Adrenal gland (tissue), 12 donors: ENCODE data around the gene CACYBP. TPM values are rescaled to one million over a fixed set of nuclear protein-coding genes. Genes with fewer than 3 reads are reported as not detected.

Source experiments
- DNase-seq, 7 donors: peaks; one replicate each; pipeline ENCODE4 v3.0.0-alpha.2; 2019 to 2020
- H3K27ac ChIP-seq, 5 donors: fragments of 200-600 bp; sonication (generic) in 4 of 5; 1 replicate in 3 of 5; 2 replicates in 2 of 5; pipeline versions ENCODE4 v1.5.1 to v1.8.0; 2016 to 2020; ENCODE audit warnings: mild to moderate bottlenecking in 1 of 5
- H3K27me3 ChIP-seq: fragments of 200-600 bp; 2 replicates; pipeline ENCODE4 v1.8.0; 2021
- H3K36me3 ChIP-seq, 2 donors: fragments of 200-600 bp; replicated peaks in 1 of 2; 1 replicate in 1 of 2; 2 replicates in 1 of 2; pipeline versions ENCODE4 v1.5.1 to v1.8.0; 2018 to 2022
- H3K4me1 ChIP-seq, 2 donors: fragments of 200-600 bp; replicated peaks in 1 of 2; 1 replicate in 1 of 2; 2 replicates in 1 of 2; pipeline versions ENCODE4 v1.5.1 to v1.8.0; 2018 to 2021
- H3K4me3 ChIP-seq, 4 donors: fragments of 200-600 bp; sonication (generic) in 3 of 4; one replicate each; pipeline ENCODE4 v1.5.1; 2016 to 2018
- H3K9me3 ChIP-seq, 3 donors: fragments of 200-600 bp; sonication (generic) in 1 of 3; replicated peaks in 1 of 3; 1 replicate in 2 of 3; 2 replicates in 1 of 3; pipeline versions ENCODE4 v1.5.1 to v1.8.0; 2016 to 2021
- POLR2A ChIP-seq, 2 donors: fragments of 450-650 bp; IDR thresholded peaks; one replicate each; pipeline ENCODE4 v1.6.1; 2017; ENCODE audit warnings: antibody characterized with exemption in 2 of 2, mild to moderate bottlenecking in 2 of 2, moderate library complexity in 1 of 2
- WGBS, 4 donors: extraction: QIAGEN DNeasy Blood & Tissue Kit in 2 of 4; methylation state at CpG; one replicate each; pipeline versions ENCODE4 v1.1.5 to v1.1.7; 2013 to 2017; 5-methylcytosine and 5-hydroxymethylcytosine counted together
- intact Hi-C, 2 donors: fragments of 100-400 bp; cut with DNase I; formaldehyde crosslinking; loops; one replicate each; pipeline versions ENCODE4 v1.14.1 to v1.15.0; 2022 to 2023
- polyA plus RNA-seq, 3 donors: library from polyadenylated mRNA; stranded (reverse); fragments of 200-250 nt in 2 of 3; fragments of 350-450 nt in 1 of 3; fragmentation: Illumina TruSeq in 1 of 3; extraction: RNeasy Lipid Tissue Mini Kit (QIAGEN cat#74804) in 1 of 3; gene quantifications; one replicate each; pipeline ENCODE4 v1.2.3, GENCODE V29; 2013 to 2014
- total RNA-seq, 9 donors: library from RNA; depleted of rRNA in 4 of 9; stranded (reverse); fragments of >200 nt in 4 of 9; fragments of 120-200 nt in 1 of 9; fragmentation: NEBNext Ultra II Directional in 1 of 9; extraction: Animal tissue kit (Norgen Biotek cat#: 25700) in 1 of 9; gene quantifications; one replicate each; pipeline versions ENCODE4 v1.1.0 to v1.2.4, GENCODE V29; 2013 to 2023
- TF ChIP-seq, protein P1 (sequence below), 6 experiments: fragments of 450-650 bp in 4 of 6; fragments of 200-600 bp in 2 of 6; sonication (generic) in 1 of 6; IDR thresholded peaks; 1 replicate in 5 of 6; 2 replicates in 1 of 6; pipeline versions ENCODE4 v1.5.1 to v1.8.0; 2016 to 2021; ENCODE audit warnings: antibody characterized with exemption in 6 of 6, mild to moderate bottlenecking in 2 of 6, moderate library complexity in 1 of 6
- donor health status: healthy with polysubstance abuse.
- donor health status: Bipolar disorder and iron deficiency.
- donor health status: DM: yes; HTN: yes; CAD: no.
- donor health status: DM: no; HTN: no; CAD: no.
- donor health status: DM: no; HTN: no; CAD: no.
- donor health status: DM: yes; HTN: yes; CAD: no.

CACYBP gene
- total and polyA plus RNA-seq, 12 donors = 18.7 to 244 (median 60.0) TPM

DNA sequence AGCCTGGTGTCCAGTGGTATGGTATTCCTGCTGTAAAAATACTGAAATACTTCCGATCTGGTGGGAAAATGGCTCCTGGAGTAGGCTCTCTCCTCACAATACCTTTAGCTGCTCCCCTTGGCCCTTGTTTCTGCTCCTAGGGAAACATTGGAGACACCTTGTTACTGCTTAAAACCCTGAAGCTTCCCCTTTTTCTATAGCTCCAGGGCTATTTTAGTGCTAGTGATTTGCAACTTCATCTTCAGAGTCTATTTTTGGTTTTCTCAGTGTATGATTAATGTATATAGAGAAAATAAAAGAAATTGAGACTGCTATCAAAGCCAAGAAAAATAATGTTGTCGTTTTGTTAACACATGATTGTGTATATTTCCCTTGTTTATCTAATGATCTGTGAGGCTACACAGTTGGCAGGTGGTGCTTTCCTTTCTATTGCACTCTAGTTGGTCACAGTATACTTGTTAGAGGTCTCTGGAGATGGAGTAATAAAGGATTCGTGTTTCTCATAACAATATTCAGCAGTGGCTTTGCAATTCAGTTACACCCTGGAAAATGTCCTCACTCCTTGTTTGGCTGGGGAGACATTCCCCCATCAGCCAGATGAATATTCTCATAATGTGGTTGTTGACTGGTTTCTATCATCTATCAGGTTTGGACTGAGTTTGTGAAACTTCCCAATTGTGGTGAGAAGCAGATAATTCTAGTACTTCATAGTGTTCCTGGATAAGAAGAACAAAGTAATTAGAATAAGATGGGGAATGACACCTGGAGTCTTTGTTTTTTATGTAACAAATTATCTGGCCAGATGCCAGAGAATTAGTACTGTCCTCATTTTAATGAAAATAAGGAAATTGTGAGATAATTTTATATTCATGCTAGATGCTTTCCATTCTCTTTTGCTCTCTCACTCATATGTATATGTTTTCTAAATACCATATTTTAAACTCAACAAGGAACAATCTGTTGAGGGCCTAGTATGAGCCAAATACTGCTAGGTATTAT is 44.8 kb upstream of the CACYBP start:
- peak overlapping the region in 1 of 5 donors; percentile 58 for H3K27ac ChIP-seq
- H3K4me1 ChIP-seq = peaks cover 4 to 31% of the 10 kb centered on the region in 2 donors
- H3K9me3 ChIP-seq = no peaks in the 10 kb centered on the region
- no peaks in the 10 kb centered on the region for H3K27me3 ChIP-seq
- intact Hi-C loops = no loop called here
- 59 to 68% (median 62%) methylated on average over 3 of the region's 3 CpGs for WGBS, 4 donors
- H3K4me3 ChIP-seq = no peak overlapping the region
- DNase-seq = no peak
- TF ChIP-seq POLR2A (IDR thresholded peaks at IDR 0.05) = no peak
- TF ChIP-seq, protein P1, sequence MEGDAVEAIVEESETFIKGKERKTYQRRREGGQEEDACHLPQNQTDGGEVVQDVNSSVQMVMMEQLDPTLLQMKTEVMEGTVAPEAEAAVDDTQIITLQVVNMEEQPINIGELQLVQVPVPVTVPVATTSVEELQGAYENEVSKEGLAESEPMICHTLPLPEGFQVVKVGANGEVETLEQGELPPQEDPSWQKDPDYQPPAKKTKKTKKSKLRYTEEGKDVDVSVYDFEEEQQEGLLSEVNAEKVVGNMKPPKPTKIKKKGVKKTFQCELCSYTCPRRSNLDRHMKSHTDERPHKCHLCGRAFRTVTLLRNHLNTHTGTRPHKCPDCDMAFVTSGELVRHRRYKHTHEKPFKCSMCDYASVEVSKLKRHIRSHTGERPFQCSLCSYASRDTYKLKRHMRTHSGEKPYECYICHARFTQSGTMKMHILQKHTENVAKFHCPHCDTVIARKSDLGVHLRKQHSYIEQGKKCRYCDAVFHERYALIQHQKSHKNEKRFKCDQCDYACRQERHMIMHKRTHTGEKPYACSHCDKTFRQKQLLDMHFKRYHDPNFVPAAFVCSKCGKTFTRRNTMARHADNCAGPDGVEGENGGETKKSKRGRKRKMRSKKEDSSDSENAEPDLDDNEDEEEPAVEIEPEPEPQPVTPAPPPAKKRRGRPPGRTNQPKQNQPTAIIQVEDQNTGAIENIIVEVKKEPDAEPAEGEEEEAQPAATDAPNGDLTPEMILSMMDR (IDR thresholded peaks at IDR 0.05) = no peak
- H3K36me3 ChIP-seq = no peaks in the 10 kb centered on the region

DNA sequence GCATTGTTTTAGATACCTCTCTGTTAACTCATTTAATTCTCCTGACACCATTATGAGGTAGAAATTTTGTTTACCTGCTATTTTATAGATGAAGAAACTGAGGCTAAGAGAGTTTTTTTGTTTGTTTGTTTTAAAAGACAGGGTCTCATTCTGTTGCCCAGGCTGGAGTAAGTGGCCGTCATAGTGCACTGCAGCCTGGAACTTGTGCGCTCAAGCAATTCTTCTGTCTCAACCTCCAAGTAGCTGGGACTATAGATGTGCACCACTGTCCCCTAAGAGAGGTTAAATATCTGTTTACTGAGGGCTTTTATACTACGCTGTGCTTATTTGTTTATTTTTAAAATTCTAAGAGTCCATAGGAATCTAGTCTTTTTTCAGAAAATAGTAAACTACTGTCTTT is 43.7 kb upstream of the CACYBP start:
- Histone ChIP-seq H3K27ac (no peak overlapping the region), H3K27me3 (no peaks in the 10 kb centered on the region), H3K4me3 (no peak overlapping the region), H3K36me3 (no peaks in the 10 kb centered on the region), H3K4me1 (peaks cover 4 to 31% of the 10 kb centered on the region in 2 donors), H3K9me3 (no peaks in the 10 kb centered on the region)
- no peak for DNase-seq
- intact Hi-C loops = no loop called here
- TF ChIP-seq POLR2A (IDR thresholded peaks at IDR 0.05) = no peak
- TF ChIP-seq, protein P1 (IDR thresholded peaks at IDR 0.05) = no peak
- WGBS, 4 donors = 96 to 99% (median 97%) methylated on average over 3 of the region's 3 CpGs

DNA sequence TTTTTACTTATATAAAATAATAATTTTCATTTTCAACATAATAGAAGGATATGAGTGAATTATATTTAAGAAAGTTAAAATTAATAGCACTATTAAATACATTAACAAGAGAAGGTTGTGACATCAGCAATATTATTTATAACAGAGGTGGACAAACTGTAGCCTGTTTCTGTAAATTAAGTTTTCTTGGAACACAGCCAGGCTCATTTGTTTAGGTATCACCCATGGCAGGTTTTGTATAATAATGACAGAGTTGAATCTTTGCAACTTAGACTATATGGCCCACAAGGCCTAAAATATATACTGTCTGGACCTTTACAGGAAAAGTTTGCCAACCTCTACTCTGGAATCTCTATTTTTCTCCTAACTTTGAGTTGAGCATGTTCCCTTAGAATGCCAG is 42.8 kb upstream of the CACYBP start:
- Histone ChIP-seq H3K36me3 (no peaks in the 10 kb centered on the region), H3K9me3 (no peaks in the 10 kb centered on the region), H3K4me3 (no peak overlapping the region), H3K27ac (no peak overlapping the region), H3K4me1 (peaks cover 4 to 31% of the 10 kb centered on the region in 2 donors), H3K27me3 (no peaks in the 10 kb centered on the region)
- TF ChIP-seq POLR2A (IDR thresholded peaks at IDR 0.05) = no peak
- TF ChIP-seq, protein P1 (IDR thresholded peaks at IDR 0.05) = no peak
- intact Hi-C loops = no loop called here
- no peak for DNase-seq

DNA sequence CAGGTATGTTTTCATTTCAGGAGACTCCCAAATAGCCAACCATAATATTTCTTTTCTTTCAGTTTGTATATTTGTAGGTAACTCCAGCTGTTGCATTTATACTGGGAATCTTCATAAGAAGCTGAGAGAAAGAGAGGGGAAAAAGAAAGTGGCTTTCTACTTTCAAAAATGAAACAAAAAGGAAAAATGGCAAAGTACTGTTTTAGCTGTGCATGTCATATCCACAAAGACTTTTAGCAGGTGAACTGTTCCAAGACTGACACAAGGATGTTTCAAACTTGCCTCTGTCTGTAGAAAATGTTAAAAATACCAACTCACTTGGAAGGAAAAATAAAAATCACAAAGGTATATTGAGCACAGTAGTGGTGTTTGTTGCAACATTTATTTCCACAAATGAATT is 41.9 kb upstream of the CACYBP start:
- no peaks in the 10 kb centered on the region for H3K9me3 ChIP-seq
- H3K36me3 ChIP-seq = no peaks in the 10 kb centered on the region
- TF ChIP-seq POLR2A (IDR thresholded peaks at IDR 0.05) = no peak
- TF ChIP-seq, protein P1 (IDR thresholded peaks at IDR 0.05) = no peak
- DNase-seq = no peak
- no peak overlapping the region for H3K4me3 ChIP-seq
- intact Hi-C loops = no loop called here
- no peaks in the 10 kb centered on the region for H3K27me3 ChIP-seq
- no peak overlapping the region for H3K27ac ChIP-seq
- H3K4me1 ChIP-seq = peaks cover 4 to 31% of the 10 kb centered on the region in 2 donors
